Activated CD8-positive, alpha-beta memory T cell treated with anti-CD3 and anti-CD28 coated beads for 48 hours (primary cell): ENCODE data around the gene VAMP4.
"Not testable (repeated sequence)": the region's sequence is repeated elsewhere in the genome, so short reads cannot be mapped to it uniquely, and the experiment has no call there.

Source experiments
- DNase-seq, 3 experiments: peaks; one replicate each; pipeline ENCODE4 v3.0.0-alpha.2; 2020; ENCODE audit warnings: low read depth in 2 of 3, low spot score in 2 of 3

The VAMP4 gene

DNA sequence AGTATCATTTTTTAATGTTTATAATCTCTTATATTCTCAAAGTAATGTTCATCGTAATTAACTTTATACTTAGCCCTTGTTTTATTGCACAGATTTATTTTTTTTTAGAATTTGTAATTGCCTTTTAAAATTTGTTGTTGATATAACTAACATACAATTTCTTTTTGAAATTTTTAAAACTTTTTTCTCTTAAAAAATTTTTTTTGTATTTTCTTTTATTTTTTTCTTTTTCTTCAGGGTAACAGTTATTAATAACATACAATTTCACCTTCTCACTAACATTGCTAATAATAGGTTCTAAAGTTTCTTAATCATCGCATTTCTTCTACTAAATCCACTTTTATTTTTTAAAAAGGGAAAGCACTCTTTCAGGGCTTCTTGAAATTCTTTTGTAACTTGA, 11.3 kb upstream of the VAMP4 start:
- DNase-seq: no peak

GRCh38 chr1:171751221-171751620, 9.4 kb upstream of the VAMP4 start:
- no peak for DNase-seq

GRCh38 chr1:171748651-171749050, 6.8 kb upstream of the VAMP4 start:
- no peak for DNase-seq

DNA sequence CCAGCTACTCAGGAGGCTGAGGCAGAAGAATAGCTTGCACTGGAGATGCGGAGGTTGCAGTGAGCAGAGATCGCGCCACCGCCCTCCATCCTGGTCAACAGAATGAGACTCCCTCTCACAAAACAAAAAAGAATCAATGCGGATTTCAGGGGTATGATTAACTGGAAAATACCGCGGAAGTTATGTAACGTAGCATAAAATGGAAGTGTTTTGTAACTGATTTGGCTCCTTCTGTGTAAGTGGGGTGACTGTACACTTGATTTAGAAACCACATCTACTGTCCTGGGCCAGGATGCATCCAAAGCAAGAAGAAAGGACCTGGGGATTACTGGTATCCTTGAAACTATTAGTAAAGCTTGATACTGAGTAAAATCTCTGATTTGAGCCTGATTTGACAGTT, 3.1 kb upstream of the VAMP4 start:
- DNase-seq: no peak

DNA sequence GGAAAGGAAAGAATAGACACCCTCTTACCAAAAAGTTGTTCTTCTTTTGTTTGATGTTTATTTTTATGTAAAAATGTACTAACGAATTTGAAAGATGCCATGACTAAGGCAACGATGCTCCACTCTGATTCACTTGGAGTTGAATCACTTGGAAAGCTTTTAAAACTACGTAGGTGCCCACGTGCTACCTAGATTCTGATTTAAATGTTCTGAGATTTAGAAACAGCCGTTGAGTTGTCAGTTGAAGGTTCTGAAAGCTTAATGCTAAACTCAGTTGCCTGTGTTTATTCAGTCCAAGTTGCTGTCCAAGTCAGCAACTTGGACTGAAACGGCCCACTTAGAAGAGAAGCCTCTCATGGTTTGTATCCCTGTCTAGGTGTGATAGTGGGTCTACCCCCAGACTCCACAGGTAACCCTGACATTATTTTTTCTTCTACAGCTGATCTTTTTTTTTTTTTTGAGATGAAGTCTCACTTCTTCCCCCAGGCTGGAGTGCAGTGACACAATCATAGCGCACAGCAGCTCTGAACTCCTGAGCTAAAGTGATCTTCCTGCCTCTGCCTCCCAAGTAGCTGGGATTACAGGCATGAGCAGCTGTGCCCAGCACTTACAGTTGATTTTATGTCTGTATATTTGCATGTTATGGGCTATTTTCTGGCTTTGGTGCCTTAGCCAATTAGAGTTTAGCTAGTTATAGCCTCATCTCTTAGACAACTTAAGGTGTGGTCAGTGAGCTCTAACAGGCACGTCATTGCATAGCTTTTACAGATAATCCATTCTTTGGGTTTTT, 1.4 kb upstream of the VAMP4 start:
- DNase-seq: no peak

DNA sequence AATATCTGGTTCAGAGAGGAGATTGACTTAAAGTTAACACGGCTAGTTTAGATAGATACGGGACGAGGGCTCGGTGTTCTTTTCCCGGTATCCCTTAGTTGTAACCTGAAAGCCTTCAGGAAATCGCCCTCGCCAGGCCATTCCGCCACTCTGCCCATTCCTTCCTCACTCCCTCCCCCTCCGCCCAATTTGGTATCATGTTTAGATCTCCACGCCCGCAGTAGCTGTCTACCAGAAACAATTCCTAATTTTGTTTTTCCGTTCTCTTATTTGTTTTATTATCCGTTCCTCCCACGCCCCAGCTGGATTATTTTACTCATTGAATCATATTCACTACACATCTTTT, 685 bp upstream of the VAMP4 start:
- peak in 1 of 3 experiments; percentile 18 for DNase-seq

DNA sequence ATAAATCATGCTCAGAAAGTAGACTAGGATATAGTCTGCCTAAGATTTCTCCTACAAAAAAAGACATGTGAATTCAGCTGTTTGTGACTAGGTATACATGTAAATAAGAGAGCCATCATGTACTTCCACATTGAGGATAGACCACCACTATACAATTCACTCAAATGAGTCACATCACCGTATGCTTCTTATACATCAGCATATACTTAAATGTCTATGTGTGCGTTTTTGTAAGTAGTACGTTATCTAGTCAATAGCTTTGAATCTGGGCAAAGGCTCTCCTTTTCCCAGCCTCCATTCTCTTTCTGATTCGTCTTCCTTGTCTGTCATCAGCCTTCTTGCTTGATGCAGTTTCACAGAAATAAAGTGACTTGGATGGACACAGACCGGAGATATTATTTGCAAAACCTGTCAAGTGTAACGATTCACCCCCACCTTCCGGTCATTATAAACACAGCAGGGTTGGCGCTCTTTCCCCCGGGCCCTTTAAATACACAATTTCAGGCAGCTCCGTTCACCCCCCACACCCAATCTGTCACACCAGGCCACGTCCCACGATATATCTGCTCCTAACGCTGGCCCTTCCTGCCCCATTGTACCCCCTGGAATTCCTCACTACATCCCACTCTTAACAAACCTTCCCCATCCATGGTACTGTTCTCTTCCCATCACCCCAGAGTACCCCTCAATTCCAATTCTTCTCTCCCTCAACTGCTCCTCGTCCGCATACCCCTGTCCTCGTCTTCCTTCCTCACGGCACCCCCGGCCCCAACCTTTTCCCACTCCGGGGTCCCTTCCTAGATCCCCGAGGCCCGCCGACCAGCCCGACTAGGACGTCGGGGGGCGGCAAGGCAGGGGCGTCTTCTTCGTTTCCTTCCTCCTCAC, 636 bp downstream of the VAMP4 start:
- peak in 1 of 3 experiments; percentile 10 for DNase-seq

GRCh38 chr1:171740356-171740863, 1.5 kb downstream of the VAMP4 start:
- DNase-seq: no peak

- DNase-seq: no peak
Measured at GRCh38 chr1:171739656-171740055, 2.2 kb downstream of the VAMP4 start.

- no peak for DNase-seq
Measured at GRCh38 chr1:171738911-171739310, 3.0 kb downstream of the VAMP4 start.

- DNase-seq: no peak
Measured at GRCh38 chr1:171736196-171736595, 5.7 kb downstream of the VAMP4 start.

DNA sequence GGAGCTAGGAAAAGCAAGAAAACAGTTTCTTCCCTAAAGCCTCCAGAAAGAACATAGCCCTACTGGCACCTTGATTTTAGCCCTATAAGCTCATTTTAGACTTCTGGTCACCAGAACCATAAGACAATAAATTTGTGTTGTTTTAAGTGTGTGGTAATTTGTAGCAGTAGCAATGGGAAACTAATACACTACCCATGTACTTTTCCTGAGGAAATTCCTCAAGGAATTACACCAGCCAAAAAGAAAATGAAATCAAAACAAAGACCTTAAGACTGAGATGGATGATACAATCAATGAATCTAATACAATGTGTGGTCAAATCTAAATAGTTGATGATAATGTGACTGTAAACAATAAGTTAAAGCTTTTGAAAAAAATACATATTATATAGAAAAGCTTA, 11.8 kb downstream of the VAMP4 start:
- no peak for DNase-seq

DNA sequence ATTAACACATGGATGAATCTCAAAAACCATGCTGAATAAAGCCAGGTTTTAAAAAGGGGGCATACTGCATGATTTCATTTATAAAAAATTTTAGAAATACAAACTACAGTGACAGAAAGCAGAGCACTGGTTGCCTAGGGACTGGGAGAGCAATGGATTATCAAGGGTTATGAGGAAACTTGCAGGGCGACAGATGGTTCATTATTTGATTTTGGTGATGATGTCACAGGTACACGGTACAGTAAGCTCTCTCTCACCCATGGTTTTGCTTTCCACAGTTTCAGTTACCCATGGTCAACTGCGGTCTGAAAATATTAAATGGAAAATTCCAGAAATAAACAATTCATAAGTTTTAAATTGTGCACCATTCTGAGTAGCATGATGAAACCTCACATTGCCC, 14.1 kb downstream of the VAMP4 start:
- no peak for DNase-seq

DNA sequence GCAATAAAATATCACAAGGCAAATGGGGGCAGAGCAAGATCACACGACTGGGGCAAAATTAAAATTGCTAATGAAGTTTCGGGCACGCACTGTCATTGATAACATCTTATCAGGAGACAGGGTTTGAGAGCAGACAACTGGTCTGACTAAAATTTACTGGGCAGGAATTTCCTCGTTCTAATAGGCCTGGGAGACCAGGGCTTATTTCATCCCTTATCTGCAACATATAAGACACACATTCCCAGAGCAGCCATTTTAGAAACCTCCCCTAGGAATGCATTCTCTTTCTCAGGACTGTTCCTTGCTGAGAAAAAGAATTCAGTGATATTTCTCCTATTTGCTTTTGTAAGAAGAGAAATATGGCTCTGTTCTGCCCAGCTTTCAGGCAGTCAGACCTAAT, 18.7 kb downstream of the VAMP4 start:
- not testable (repeated sequence) for DNase-seq

- DNase-seq: no peak
Measured at GRCh38 chr1:171718848-171719247, 23.0 kb downstream of the VAMP4 start.

DNA sequence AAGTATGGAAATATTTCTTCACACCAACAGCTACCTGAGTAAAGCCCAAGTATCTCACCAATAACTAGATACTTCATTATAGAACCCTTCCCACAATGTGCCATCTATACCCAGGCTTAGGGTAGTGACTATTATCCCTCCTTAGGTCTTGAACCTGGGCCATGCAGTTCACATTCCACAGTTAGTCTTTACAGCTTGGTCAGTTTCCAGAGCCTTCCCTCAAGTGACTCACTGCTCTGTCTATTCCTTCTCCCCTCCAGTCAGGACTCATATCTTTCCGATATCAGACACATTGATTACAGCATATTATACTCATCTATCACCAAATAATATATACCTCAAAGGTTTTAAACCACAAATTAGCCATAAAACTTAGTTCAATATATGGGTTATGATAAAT, 23.6 kb downstream of the VAMP4 start:
- no peak for DNase-seq

DNA sequence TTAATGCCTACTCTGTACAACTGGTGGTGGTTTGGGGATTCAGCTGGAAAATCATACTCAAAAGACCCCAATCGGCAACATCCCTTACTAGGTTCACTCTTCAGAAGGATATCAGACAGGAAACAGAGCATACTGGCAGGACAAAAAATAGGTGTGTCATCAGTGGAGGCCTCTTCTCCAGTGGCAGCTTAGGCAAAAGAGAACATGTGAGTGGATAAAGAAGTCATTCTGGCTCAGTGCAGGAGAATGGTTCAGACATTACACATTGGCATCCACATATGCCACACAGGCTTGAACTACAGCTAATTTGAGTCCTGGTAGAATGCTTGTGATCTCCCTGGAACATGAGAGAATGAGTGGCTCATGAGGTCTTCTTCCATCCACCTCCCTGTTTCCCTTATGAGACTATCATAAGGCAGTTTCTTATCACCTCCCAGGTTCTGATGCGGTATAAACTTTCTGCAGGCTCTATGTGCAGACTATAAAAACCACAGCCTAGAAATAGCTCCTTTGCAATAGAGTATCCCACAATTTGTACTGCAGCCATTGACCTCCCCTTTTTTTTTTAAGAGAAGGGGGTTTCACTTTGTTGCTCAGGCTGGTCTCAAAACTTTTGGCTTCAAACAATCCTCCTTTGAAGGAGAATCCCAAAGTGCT, 24.7 kb downstream of the VAMP4 start:
- no peak for DNase-seq

GRCh38 chr1:171716616-171717015, 25.2 kb downstream of the VAMP4 start:
- no peak for DNase-seq

- DNase-seq: no peak
Measured at GRCh38 chr1:171715813-171716251, 26.0 kb downstream of the VAMP4 start.

DNA sequence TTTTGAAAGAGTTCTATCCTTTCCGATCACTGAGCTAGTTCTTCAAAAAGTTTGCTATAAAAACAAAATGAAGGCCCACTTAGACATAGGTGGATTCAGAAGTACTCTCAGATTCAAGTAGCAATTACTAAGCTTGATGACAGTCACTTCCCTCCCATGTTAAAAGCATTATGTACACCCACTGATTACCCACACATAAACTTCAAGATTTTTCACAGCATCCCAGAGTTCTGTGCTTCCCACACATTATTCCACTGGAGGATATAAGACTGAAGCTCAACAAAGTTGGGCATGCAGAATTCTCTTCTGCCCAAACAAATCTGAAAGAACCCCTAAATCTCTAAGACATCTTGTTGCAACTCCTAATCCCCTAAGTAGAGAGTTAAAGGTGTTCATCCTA, 29.5 kb downstream of the VAMP4 start:
- DNase-seq: no peak

- DNase-seq: no peak
Measured at GRCh38 chr1:171711643-171712042, 30.2 kb downstream of the VAMP4 start.

DNA sequence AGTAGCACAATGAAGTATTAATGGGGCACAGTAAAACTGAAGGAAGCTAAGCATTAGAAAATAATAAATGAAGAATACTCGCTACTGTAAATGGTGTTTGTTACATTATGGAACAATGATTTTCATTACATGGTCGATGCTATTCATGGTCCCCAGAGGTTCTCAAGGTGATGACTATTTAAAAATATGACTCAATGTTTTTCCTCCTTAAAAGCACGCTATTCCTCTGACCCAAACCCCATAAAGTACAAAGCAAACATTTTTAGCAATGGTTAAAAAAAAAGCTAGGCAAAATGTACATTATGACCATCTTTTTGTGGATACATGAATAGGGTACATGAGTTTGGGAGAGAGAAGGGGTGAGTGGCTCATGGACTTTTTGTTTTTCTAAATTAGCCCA, 34.3 kb downstream of the VAMP4 start:
- DNase-seq: no peak
